Inflammatory macrophage treated with lipopolysaccharide for 1 hour (primary cell): ENCODE measurements around the gene AMHR2.
A peak's percentile ranks its signal among the peaks of the same experiment; 100 is the strongest.
"Not testable (repeated sequence)": the region's sequence is repeated elsewhere in the genome, so short reads cannot be mapped to it uniquely, and the experiment has no call there.

Experiments used
- DNase-seq, 2 donors: peaks; one replicate each; pipeline ENCODE4 v3.0.0-alpha.2; 2020 to 2022

Gene AMHR2

DNA sequence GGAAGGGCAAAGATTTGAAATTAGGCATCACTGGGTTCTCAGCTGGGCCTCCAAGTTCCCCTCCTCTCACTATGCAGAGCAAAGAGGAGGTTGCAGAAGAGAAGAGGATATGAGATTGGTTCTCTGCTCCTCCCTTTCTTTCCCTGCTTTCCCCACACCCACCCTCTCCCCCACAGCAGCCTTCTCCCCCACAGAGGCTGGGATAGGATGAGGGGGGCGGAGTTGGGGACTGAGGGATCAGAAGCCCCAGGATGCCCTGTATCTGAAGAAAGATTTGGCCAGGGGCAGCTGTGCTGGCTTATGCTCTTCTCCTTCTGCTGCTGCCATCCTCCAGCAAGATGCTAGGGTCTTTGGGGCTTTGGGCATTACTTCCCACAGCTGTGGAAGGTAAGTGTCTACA is at the start of gene AMHR2:
TSS of gene AMHR2 (plus strand) at position 259 of the 400 bp plus-strand sequence. CDS start at position 339, 80 bp downstream.
- no peak for DNase-seq

- not testable (repeated sequence) for DNase-seq
Measured at GRCh38 chr12:53374277-53374676, 49.4 kb upstream of the AMHR2 start.

- no peak for DNase-seq
Measured at GRCh38 chr12:53376747-53377146, 46.9 kb upstream of the AMHR2 start.

GRCh38 chr12:53378222-53378621 is 45.4 kb upstream of the AMHR2 start:
- DNase-seq = no peak

- no peak for DNase-seq
Measured at GRCh38 chr12:53378724-53379388, 44.8 kb upstream of the AMHR2 start.

DNA sequence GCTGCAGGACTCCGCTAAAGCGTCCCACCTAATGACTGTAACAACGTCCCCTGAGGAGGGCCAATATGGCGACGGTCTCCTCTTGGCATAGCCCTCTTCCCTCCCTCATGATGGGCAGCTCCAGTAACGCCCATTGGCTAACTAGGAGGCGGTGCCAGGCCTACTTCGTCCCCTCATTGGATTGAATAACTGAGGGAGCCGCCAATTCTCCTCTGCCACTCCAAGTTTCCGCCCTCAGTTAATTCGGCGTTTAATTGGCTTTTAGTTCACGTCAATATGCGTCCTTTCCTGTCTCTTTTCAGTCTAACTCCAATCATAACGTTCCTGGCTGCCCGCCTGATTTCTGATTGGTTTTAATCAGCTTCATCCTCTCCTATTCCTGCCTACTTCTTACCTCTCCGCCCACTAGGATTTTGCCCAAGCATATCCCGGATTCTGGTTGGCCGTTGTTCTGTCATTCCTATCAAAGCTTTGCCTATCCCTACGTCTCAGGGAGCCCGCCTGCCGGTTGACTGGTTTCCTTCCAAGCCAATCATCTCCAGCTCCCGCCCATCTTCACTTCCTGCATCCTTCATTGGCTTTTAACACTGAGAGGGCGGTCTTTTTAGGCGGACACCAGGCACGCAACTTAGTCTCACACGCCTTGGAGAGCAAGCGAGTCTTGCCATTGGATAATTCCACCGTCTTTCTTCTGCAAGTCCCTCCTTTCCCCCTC is 44.1 kb upstream of the AMHR2 start:
- peak; percentile 99 to 100 for DNase-seq

- DNase-seq = peak; percentile 85 to 88
Measured at GRCh38 chr12:53380104-53380793, 43.4 kb upstream of the AMHR2 start, which contains the start of gene SP1. Gene SP1, plus strand, starts transcription at chr12:53380176. Its CDS starts 116 bp downstream, at chr12:53380292.

- peak; percentile 66 to 71 for DNase-seq
Measured at GRCh38 chr12:53380794-53381730, 42.6 kb upstream of the AMHR2 start.

- peak; percentile 82 to 89 for DNase-seq
Measured at GRCh38 chr12:53381731-53382630, 41.7 kb upstream of the AMHR2 start.

DNA sequence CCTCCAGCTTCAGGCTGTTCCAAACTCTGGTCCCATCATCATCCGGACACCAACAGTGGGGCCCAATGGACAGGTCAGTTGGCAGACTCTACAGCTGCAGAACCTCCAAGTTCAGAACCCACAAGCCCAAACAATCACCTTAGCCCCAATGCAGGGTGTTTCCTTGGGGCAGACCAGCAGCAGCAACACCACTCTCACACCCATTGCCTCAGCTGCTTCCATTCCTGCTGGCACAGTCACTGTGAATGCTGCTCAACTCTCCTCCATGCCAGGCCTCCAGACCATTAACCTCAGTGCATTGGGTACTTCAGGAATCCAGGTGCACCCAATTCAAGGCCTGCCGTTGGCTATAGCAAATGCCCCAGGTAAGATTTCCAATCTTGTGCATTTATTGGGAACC is 40.4 kb upstream of the AMHR2 start:
- no peak for DNase-seq

- not testable (repeated sequence) for DNase-seq
Measured at GRCh38 chr12:53386381-53386780, 37.3 kb upstream of the AMHR2 start.

DNA sequence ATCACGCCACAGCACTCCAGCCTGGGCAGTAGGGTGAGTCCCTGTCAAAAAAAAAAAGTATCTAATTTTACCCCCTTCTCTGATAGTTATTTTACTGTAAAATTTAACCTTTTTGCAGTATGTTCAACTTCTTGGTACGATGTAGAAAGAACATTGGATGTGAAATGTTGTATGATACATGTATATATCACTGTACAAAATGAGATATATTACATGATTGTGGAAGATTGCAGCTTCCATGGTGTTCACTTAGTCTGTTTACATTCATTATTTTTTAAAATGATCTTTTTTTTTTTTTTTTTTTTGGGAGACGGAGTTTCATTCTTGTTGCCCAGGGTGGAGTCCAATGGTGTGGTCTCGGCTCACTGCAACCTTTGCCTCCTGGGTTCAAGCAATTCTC is 34.7 kb upstream of the AMHR2 start:
- DNase-seq = no peak

GRCh38 chr12:53389702-53390101 is 34.0 kb upstream of the AMHR2 start:
- no peak for DNase-seq

DNA sequence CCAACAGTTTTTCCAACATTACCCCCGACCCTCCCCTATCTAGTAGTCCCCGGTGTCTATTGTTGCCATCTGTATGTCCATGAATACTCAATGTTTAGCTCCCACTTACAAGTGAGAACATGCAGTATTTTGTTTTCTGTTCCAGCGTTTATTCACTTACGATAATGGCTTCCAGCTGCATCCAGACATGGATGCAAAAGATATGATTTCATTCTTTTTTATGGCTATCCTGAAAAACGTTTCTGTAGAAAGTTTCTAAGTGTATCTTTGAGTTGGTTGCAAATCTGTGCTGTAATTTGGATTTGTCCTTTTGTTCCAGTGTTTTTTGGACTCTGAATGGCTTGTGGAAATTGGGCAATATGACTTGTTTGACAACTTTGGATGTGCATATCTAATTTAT is 31.9 kb upstream of the AMHR2 start:
- no peak for DNase-seq

GRCh38 chr12:53399896-53400295 is 23.8 kb upstream of the AMHR2 start:
- no peak for DNase-seq

- DNase-seq = not testable (repeated sequence)
Measured at GRCh38 chr12:53402351-53402750, 21.3 kb upstream of the AMHR2 start.

- no peak for DNase-seq
Measured at GRCh38 chr12:53402871-53403270, 20.8 kb upstream of the AMHR2 start.

GRCh38 chr12:53410951-53411350 is 12.7 kb upstream of the AMHR2 start:
- no peak for DNase-seq

GRCh38 chr12:53413485-53414204 is 10.0 kb upstream of the AMHR2 start:
- no peak for DNase-seq

DNA sequence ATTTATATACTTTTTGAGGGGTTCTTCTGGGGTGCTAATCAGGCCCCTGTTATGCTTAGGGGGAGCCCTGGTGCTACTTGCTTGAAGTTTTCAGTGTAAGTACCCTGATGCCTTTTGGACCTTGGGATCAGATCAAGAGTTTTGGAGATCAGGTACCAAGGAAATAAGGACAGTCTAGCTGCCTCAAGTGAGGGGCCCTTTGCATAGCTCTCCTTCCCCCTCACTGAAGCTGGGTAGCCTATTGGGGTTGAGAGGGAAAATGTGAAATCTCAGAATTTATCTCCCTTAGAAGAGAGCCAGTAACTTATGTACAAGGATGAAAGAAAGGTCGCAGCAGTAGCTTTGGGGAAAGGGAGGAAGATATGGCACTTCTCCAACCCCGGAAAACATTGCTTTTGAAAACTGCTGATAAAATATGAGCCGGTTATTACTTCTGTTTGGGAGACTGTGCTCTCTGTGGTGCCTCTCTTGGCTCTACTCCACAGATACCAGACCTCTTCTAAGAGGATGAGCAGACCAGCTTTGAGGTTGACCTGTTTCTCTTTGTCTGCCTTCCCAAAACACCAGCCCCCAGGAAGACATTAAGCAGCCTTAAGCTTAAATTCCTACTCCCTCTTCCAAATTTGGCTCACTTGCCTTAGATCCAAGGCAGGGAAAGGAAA is 8.8 kb upstream of the AMHR2 start:
- DNase-seq = no peak
